ENCODE results near the gene PRDM15. TPM values are rescaled to one million over a fixed set of nuclear protein-coding genes. Genes with fewer than 3 reads are reported as not detected.

PRDM15 gene
- total and polyA plus RNA-seq, 2 donors (not counting 3 experiments of a cell fraction or from before 2014, with no cell fraction given): 11.8 to 12.9 TPM

- no peak overlapping the region for H3K27ac ChIP-seq (ENCODE audit: insufficient read depth, low read depth, low read length)
- no peak overlapping the region for H2AFZ ChIP-seq (ENCODE audit: low read depth, low read length)
- dilution Hi-C loops (cut with MboI; ENCODE audit: extremely low pct_ligation_motif_present, low sequenced_read_pairs): no loop called here
- no peak overlapping the region for H3K4me2 ChIP-seq (ENCODE audit: insufficient read depth, low read length)
- CTCF ChIA-PET: interaction anchor here (0.5 kb wide), 1 partner anchor 9 kb away, joined by 3 read pairs; no protein-coding TSS in a partner anchor
- H3K9me3 ChIP-seq (replicated peaks; ENCODE audit: control insufficient read depth, insufficient read depth, low read length): no peaks in the 10 kb centered on the region
- no peak for FAIRE-seq
- no peak for TF ChIP-seq POLR2AphosphoS5 (IDR thresholded peaks at IDR 0.05; ENCODE audit: insufficient read depth, low read depth, low read length)
- no peak for TF ChIP-seq JUN (IDR thresholded peaks at IDR 0.05; ENCODE audit: borderline replicate concordance, insufficient read depth, insufficient read length, low read depth)
- TF ChIP-seq CTCF (IDR thresholded peaks at IDR 0.05; ENCODE audit: extremely low read depth in 1 of 2, insufficient read depth in 1 of 2, low read depth in 1 of 2, low read length in 2 of 2): no peak
- no peak for TF ChIP-seq EZH2 (IDR thresholded peaks at IDR 0.05; ENCODE audit: borderline replicate concordance, low read depth, low read length, severe bottlenecking)
- TF ChIP-seq POLR2A (IDR thresholded peaks at IDR 0.05; ENCODE audit: low read depth, low read length): no peak
- TF ChIP-seq MAX (IDR thresholded peaks at IDR 0.05; ENCODE audit: insufficient read depth, insufficient read length): no peak
- TF ChIP-seq FOS (IDR thresholded peaks at IDR 0.05; ENCODE audit: borderline replicate concordance, insufficient read depth, low read length): no peak
- TF ChIP-seq GATA2 (IDR thresholded peaks at IDR 0.05; ENCODE audit: insufficient read depth, insufficient read length, low read depth, low read length): no peak
- TF ChIP-seq MYC (IDR thresholded peaks at IDR 0.05; ENCODE audit: low read depth, low read length): no peak
- BruUV-seq (replicated peaks): no TSS peak
- DNase-seq (ENCODE audit: low read depth, low spot score): no peak
- H4K20me1 ChIP-seq (replicated peaks; ENCODE audit: control insufficient read depth, extremely low read depth, insufficient read depth, low read length): no peaks in the 10 kb centered on the region
- no peaks in the 10 kb centered on the region for H3K36me3 ChIP-seq (ENCODE audit: control insufficient read depth in 2 of 2, extremely low read depth in 1 of 2, insufficient read depth in 2 of 2, low read length in 2 of 2)
- intact Hi-C loops (cut with micrococcal nuclease): no loop called here
- H3K9ac ChIP-seq (replicated peaks; ENCODE audit: extremely low read depth, insufficient read depth, low read length): no peak overlapping the region
- POLR2A ChIA-PET: interaction anchor here (0.7 kb wide), 1 partner anchor 15 kb away, joined by 3 read pairs; no protein-coding TSS in a partner anchor
- H3K9me1 ChIP-seq (replicated peaks; ENCODE audit: control insufficient read depth, extremely low read depth, insufficient read depth, low read length): no peaks in the 10 kb centered on the region
- no peaks in the 10 kb centered on the region for H3K4me1 ChIP-seq (ENCODE audit: control insufficient read depth, extremely low read depth, insufficient read depth, low read length)
- peaks cover 63 to 64% of the 10 kb centered on the region in 2 experiments for H3K27me3 ChIP-seq (ENCODE audit: control insufficient read depth in 2 of 2, insufficient read depth in 2 of 2, low read length in 2 of 2)
- H3K4me3 ChIP-seq (replicated peaks in 1 of 3; ENCODE audit: insufficient read depth in 1 of 3, low read depth in 1 of 3, low read length in 3 of 3): no peak overlapping the region
- H3K79me2 ChIP-seq (ENCODE audit: control insufficient read depth, insufficient read depth, low read length): no peaks in the 10 kb centered on the region
These were observed 117.8 kb downstream of the PRDM15 start for GRCh38 chr21:41761211-41761933.
